ENCODE results near the gene RBM20. TPM values are rescaled to one million over a fixed set of nuclear protein-coding genes. Genes with fewer than 3 reads are reported as not detected.

The RBM20 gene
- total and polyA plus RNA-seq, 2 experiments from 2014 or later, result not detected

DNA sequence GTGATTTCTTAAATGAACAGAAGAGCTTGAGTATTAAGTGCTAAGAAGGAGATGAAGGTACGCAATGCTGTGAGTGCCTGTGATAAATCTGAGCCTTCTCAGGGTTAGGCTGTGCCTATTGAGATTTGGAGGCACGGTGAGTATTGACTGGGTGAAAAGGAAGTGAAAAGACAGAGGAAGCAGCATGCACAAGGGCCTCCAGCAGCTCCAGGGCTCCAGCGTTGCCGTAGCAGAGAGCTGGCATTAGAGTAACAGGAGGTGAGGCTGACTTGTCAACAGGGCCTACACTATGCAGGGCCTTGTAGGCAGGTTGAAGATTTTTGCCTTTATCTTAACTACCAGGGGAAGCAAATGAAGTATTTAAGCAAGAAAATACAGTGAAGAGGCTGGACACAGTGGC lies 173.5 kb downstream of the RBM20 start:
- H3K27me3 ChIP-seq (replicated peaks; ENCODE audit: insufficient read depth), result peaks cover 4% of the 10 kb centered on the region; the same call in 1 of the 2 replicates
- H3F3A ChIP-seq (ENCODE audit: insufficient read depth), result no peaks in the 10 kb centered on the region
- no peaks in the 10 kb centered on the region for H3K79me2 ChIP-seq (ENCODE audit: insufficient read depth)
- H3K27ac ChIP-seq, result no peak overlapping the region
- H3K4me3 ChIP-seq, result no peak overlapping the region
- no peaks in the 10 kb centered on the region for H4K20me1 ChIP-seq (ENCODE audit: insufficient read depth)
- no peaks in the 10 kb centered on the region for H3K36me3 ChIP-seq (ENCODE audit: low read depth)
- no peak for DNase-seq
- 0 out of 2 replicates have a peak, but pooled peaks cover 7% of the 10 kb centered on the region for H3K4me1 ChIP-seq (ENCODE audit: insufficient read depth)
- H3K4me2 ChIP-seq (ENCODE audit: unreplicated experiment), result no peak overlapping the region
- H3K9me2 ChIP-seq (ENCODE audit: insufficient read depth), result no peaks in the 10 kb centered on the region
- H2AFZ ChIP-seq, result no peak overlapping the region
- no peak overlapping the region for H3K9ac ChIP-seq
- TF ChIP-seq EZH2phosphoT487 (IDR thresholded peaks at IDR 0.05; ENCODE audit: insufficient read depth, low read depth), result no peak
- no peak for TF ChIP-seq EZH2 (IDR thresholded peaks at IDR 0.05; ENCODE audit: insufficient read depth, poor library complexity, severe bottlenecking)
- in situ Hi-C loops (cut with MboI), result no loop called here
- WGBS, 2 experiments (ENCODE audit: low coverage in 1 of 2, low lambda C conversion rate in 2 of 2, missing lambda C conversion rate in 2 of 2), result 77 to 85% methylated on average over 4 of the region's 4 CpGs
- H3K9me3 ChIP-seq (ENCODE audit: low read depth), result no peaks in the 10 kb centered on the region

DNA sequence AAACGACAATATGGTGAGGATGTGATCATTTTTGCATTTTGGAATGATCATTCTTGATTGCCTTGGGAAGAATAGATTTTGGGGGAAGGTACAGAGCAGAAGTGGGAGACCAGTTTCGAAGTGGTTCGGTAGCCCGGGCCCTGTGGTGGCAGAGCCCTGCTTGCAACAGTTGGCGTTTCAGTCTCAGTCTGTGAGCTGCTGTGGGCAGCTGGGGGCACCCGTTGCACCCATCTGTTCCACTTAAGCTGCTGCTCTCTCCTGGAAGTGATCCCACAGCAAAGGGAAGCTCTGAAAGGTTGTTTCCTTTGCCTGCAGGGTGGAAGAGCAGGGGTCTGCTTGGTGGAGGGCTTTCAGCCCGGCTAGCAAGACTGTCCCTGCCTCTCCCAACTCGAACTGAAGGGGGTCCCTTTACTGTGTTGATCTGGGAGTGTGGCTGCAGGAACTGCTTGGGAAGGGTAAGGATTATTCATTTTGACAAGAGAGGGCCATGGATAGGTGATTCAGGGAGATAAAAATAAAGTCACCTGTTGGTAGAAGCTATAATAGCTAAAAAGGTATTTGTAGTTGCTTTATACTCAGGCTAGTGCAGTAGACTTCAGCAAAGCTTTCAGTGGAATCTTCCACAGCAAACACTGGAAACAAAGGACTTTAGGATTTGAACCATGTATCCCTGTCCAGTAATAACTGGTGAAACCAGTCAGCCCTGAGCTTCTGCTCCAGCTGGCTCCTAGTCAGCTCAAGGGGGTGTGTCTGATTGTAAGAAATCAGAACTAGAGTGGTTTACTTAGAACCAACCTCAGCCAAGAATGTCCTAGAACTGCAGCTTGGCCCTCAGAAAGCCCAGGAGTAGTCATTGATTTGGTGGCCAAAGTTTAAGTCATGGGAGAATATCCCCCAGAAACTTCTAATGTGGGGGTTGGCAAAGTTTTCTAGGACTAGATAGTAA lies 174.4 kb downstream of the RBM20 start:
- Histone ChIP-seq H3K9me3 (ENCODE audit: low read depth) (no peaks in the 10 kb centered on the region), H3K36me3 (ENCODE audit: low read depth) (no peaks in the 10 kb centered on the region), H3K4me3 (no peak overlapping the region), H3K79me2 (ENCODE audit: insufficient read depth) (no peaks in the 10 kb centered on the region), H3F3A (ENCODE audit: insufficient read depth) (no peaks in the 10 kb centered on the region), H2AFZ (no peak overlapping the region), H3K27me3 (replicated peaks; ENCODE audit: insufficient read depth) (peaks cover 4% of the 10 kb centered on the region; the same call in 1 of the 2 replicates), H3K4me1 (ENCODE audit: insufficient read depth) (0 out of 2 replicates have a peak, but pooled peaks cover 7% of the 10 kb centered on the region), H3K9me2 (ENCODE audit: insufficient read depth) (no peaks in the 10 kb centered on the region), H4K20me1 (ENCODE audit: insufficient read depth) (no peaks in the 10 kb centered on the region), H3K27ac (no peak overlapping the region), H3K9ac (no peak overlapping the region), H3K4me2 (ENCODE audit: unreplicated experiment) (no peak overlapping the region)
- WGBS, 2 experiments (ENCODE audit: low coverage in 1 of 2, low lambda C conversion rate in 2 of 2, missing lambda C conversion rate in 2 of 2), result 68 to 72% methylated on average over 8 of the region's 8 CpGs
- in situ Hi-C loops (cut with MboI), result no loop called here
- TF ChIP-seq EZH2 (IDR thresholded peaks at IDR 0.05; ENCODE audit: insufficient read depth, poor library complexity, severe bottlenecking), result no peak
- no peak for TF ChIP-seq EZH2phosphoT487 (IDR thresholded peaks at IDR 0.05; ENCODE audit: insufficient read depth, low read depth)
- DNase-seq, result no peak

DNA sequence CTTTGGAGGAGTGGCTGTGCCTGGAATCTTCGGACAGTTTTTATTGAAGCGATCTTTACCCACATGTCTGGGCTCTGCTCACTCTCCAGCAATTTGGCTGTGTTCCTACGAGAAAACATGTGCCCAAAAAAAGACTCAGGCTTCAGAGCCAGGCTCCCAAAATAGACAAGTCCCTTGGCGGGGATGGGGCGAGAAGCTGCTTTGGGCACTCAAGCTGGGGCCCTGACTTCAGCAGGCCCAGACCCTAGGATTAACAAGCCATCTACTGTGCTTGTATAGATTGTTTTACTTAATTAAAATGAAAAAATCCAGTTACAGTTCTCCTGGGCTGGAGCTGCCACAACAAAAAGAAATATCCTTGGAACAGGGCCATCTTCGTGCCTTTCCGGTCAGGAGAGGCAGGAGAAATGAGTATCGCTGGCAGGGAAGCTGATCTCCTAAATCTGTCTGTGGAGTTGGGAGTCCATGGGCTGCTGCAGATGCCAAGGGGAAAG lies 176.2 kb downstream of the RBM20 start:
- H3K4me2 ChIP-seq (ENCODE audit: unreplicated experiment), result no peak overlapping the region
- 20 to 33% methylated on average over 8 of the region's 8 CpGs for WGBS, 2 experiments (ENCODE audit: low coverage in 1 of 2, low lambda C conversion rate in 2 of 2, missing lambda C conversion rate in 2 of 2)
- H3K9me2 ChIP-seq (ENCODE audit: insufficient read depth), result no peaks in the 10 kb centered on the region
- peak overlapping the region; percentile 47 for H2AFZ ChIP-seq
- H3K9me3 ChIP-seq (ENCODE audit: low read depth), result no peaks in the 10 kb centered on the region
- H3K79me2 ChIP-seq (ENCODE audit: insufficient read depth), result no peaks in the 10 kb centered on the region
- no peak overlapping the region for H3K4me3 ChIP-seq
- no peaks in the 10 kb centered on the region for H3F3A ChIP-seq (ENCODE audit: insufficient read depth)
- H3K36me3 ChIP-seq (ENCODE audit: low read depth), result no peaks in the 10 kb centered on the region
- in situ Hi-C loops (cut with MboI), result no loop called here
- 0 out of 2 replicates have a peak, but pooled peaks cover 7% of the 10 kb centered on the region for H3K4me1 ChIP-seq (ENCODE audit: insufficient read depth)
- H4K20me1 ChIP-seq (ENCODE audit: insufficient read depth), result no peaks in the 10 kb centered on the region
- no peaks in the 10 kb centered on the region; the same call in 1 of the 2 replicates for H3K27me3 ChIP-seq (replicated peaks; ENCODE audit: insufficient read depth)
- H3K27ac ChIP-seq, result no peak overlapping the region
- peak; percentile 42 for DNase-seq
- H3K9ac ChIP-seq, result no peak overlapping the region
- TF ChIP-seq EZH2 (IDR thresholded peaks at IDR 0.05; ENCODE audit: insufficient read depth, poor library complexity, severe bottlenecking), result no peak
- no peak for TF ChIP-seq EZH2phosphoT487 (IDR thresholded peaks at IDR 0.05; ENCODE audit: insufficient read depth, low read depth)

DNA sequence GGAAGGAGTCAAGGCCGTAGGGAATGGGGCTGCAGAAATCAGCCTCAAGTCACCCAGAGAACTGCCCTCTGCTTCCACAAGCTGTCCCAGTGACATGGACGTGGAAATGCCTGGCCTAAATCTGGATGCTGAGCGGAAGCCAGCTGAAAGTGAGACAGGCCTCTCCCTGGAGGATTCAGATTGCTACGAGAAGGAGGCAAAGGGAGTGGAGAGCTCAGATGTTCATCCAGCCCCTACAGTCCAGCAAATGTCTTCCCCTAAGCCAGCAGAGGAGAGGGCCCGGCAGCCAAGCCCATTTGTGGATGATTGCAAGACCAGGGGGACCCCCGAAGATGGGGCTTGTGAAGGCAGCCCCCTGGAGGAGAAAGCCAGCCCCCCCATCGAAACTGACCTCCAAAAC lies 177.4 kb downstream of the RBM20 start:
- Histone ChIP-seq H3K27me3 (replicated peaks; ENCODE audit: insufficient read depth) (no peaks in the 10 kb centered on the region; the same call in 1 of the 2 replicates), H3K9me3 (ENCODE audit: low read depth) (no peaks in the 10 kb centered on the region), H3K79me2 (ENCODE audit: insufficient read depth) (no peaks in the 10 kb centered on the region), H3F3A (ENCODE audit: insufficient read depth) (no peaks in the 10 kb centered on the region), H3K4me1 (ENCODE audit: insufficient read depth) (0 out of 2 replicates have a peak, but pooled peaks cover 7% of the 10 kb centered on the region), H3K4me2 (ENCODE audit: unreplicated experiment) (no peak overlapping the region), H2AFZ (no peak overlapping the region), H4K20me1 (ENCODE audit: insufficient read depth) (no peaks in the 10 kb centered on the region), H3K9ac (no peak overlapping the region), H3K27ac (no peak overlapping the region), H3K9me2 (ENCODE audit: insufficient read depth) (no peaks in the 10 kb centered on the region), H3K36me3 (ENCODE audit: low read depth) (no peaks in the 10 kb centered on the region), H3K4me3 (no peak overlapping the region)
- WGBS, 2 experiments (ENCODE audit: low coverage in 1 of 2, low lambda C conversion rate in 2 of 2, missing lambda C conversion rate in 2 of 2), result 52 to 62% methylated on average over 7 of the region's 7 CpGs
- DNase-seq, result no peak
- in situ Hi-C loops (cut with MboI), result no loop called here
- TF ChIP-seq EZH2phosphoT487 (IDR thresholded peaks at IDR 0.05; ENCODE audit: insufficient read depth, low read depth) (no peak), EZH2 (IDR thresholded peaks at IDR 0.05; ENCODE audit: insufficient read depth, poor library complexity, severe bottlenecking) (no peak)
